ENCODE data around the gene MBD3.

MBD3 gene

DNA sequence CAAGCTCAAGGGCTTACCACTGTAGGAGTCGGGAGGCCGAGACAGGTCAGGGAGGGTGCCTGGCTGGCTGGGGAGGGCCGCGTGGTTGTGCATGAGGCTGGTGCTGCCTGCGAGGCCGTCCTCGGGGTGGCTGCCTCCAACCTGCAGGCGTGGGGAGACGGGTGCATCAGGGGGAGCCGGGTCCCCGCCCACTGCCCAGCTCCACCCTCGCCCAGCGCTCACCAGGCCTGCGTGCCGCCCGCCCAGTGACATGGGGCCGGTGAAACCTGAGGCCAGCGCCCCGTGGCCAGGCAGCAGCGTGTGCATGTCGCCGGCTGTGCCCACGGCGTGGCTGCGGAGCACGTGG, 26.4 kb upstream of the MBD3 start:
- DNase-seq (ENCODE audit: low read depth): no peak

DNA sequence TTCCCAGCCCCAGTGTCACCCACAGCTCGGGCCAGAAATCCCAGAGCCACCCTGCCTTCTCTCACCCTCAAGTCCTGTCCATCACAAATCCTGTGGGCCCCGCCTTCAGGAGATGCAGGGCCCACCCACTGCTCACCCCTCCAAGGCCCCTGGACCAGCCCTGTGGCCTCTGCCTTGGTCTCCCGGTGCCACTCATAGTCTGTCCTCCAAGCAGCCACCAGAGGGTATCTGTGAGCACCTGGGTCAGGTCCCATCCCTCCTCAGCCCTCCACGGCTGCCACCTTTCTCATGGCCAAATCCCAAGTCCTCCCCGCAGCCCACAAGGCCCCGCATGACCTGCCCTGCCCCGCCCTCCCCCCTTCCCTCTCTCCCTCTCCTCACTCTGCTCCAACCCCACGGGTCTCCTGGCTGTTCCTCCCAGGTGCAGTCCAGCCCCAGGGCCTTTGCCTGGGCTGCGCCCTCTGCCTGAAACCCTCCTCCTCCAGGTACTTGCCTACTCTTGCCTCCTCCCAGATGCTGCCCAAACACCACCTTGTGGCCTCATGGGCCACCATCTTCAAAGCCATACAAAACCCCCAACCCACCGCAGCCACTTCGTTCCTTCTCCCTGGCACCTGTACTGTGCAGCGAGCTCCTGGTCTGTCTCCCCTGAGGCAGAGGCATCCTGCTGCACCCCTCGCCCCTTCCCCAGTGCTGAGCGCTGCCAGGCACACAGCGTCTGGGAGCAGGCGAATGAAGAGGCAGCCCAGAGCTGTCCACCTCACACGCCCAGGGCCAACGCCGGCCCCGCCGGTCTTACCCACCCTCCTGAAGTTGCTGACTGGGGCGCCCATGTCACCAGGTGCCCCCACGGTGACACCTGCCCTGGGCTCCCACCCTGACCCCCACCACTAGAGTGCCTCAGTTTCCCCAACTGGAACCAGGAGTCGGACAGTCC, 25.8 kb upstream of the MBD3 start:
- DNase-seq (ENCODE audit: low read depth): peak; percentile 14

DNA sequence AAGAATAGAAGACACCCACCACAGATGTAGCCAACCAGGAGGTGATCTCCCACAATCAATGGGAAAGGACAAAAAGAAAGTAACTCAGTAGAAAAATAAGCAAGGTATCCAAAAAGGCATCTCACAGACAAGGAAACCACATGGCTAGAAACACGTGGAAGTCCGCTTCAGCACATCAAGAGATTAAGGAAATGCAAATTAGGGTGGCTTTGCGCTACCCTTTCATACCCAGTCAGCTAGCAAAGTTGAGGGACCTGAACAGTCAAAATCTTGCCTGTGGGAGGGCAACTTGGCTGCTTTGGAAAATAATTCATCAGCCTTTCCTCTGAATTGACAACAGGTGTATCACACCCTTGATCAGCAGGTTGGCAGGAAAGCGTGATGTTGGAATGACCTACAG, 24.2 kb upstream of the MBD3 start:
- DNase-seq (ENCODE audit: low read depth): no peak

DNA sequence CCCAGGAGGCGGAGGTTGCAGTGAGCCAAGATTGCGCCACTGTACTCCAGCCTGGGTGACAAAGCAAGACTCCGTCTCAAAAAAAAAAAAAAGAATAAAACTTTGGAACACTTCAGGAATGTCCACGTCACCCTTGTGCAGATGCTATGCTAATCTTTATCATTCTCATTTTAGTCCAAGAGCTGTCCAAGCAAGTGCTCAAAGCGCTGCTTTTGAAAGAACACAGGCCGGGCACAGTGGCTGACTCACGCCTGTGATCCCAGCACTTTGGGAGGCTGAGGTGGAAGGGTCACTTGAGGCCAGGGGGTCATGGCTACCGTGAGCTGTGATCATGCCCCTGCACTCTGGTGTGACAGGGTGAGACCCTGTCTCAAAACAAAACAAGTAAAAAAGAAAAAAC, 23.7 kb upstream of the MBD3 start:
- peak; percentile 46 for DNase-seq (ENCODE audit: low read depth)

DNA sequence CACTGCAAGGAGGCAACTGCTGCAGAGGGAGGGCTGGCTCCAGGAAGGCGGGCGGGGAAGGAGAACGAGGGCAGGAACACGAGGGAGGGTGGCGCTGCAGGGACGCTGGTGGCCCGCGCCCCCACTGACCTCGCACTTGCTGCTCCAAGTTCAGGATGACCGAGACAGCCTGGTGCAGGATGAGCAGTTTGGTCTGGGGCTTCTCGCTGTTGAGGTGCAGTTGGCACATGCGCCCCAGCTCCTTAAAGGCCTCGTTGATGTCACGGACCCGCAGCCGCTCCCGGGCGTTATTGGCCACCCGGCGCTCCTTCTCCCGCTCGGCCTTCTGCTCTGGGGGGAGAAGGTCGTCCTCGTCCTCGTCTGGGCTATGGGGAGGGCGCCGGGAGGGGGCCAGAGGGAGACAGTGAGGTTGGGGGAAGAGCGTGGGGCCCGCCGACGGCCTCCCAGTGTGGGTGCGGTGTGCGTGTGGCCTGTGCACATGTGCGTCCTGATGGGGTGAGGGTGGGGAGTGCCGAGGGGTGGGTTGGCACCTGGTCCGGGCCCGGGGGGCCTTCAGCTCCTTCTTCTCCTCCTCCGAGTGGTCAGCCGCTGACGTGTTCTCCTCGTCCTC, 22.6 kb upstream of the MBD3 start:
- no peak for DNase-seq (ENCODE audit: low read depth)

DNA sequence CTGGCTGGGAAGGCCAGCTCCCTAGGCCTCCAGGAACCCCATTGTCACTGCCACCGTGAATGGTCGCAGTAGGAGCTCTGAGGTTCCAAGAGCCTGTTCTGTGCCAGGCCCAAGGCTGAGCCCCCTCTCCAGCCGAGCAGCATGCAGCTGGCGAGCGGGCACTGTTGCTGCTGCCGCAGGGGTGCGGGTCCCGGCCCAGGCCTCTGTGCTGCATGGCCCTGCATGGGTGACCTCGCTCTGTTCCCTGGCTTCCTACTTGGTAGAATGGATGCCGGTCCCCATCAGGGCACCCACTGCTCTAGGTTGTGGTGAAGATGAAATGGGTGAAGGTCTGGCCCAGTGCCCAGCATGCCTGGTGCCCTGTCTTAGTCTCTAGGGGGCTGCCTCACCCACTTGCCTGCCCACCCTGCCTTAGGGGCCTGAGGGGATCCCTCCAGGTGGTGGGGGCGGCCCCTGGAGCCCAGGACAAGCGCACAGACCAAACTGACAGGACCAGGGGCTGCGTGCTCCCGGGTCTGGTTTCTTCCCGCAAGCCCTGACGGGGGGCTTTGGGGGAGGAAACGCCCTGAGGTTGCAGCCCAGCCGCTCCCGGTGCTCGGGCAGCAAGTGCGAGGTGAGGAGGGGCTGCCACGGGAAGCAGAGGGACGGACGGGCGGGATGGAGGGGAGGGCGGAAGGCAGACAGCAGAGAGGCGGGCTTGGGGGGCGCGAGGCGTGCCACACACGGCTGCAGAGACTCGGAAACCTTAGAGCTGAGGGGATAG, 21.3 kb upstream of the MBD3 start:
- no peak for DNase-seq (ENCODE audit: low read depth)

DNA sequence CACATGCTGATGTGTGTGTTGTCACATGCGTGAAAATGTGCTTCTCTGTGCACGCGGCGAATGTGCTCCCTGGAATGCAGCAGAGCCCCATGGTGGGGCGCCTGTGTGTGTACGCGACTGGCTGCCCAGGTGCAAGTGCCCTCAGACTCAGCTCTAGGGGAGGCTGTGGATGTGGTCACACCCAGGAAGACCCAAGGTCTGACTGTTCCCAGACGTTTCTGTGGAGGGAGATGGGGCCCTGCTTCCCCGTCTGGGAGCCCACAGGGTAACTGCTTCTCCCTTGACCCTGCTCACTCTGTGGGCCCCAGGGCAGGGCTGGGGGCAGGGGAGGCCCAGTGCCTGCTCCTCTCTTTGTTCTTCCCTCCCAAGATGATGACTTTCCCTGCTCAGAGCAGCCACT, 20.5 kb upstream of the MBD3 start:
- DNase-seq (ENCODE audit: low read depth): no peak

DNA sequence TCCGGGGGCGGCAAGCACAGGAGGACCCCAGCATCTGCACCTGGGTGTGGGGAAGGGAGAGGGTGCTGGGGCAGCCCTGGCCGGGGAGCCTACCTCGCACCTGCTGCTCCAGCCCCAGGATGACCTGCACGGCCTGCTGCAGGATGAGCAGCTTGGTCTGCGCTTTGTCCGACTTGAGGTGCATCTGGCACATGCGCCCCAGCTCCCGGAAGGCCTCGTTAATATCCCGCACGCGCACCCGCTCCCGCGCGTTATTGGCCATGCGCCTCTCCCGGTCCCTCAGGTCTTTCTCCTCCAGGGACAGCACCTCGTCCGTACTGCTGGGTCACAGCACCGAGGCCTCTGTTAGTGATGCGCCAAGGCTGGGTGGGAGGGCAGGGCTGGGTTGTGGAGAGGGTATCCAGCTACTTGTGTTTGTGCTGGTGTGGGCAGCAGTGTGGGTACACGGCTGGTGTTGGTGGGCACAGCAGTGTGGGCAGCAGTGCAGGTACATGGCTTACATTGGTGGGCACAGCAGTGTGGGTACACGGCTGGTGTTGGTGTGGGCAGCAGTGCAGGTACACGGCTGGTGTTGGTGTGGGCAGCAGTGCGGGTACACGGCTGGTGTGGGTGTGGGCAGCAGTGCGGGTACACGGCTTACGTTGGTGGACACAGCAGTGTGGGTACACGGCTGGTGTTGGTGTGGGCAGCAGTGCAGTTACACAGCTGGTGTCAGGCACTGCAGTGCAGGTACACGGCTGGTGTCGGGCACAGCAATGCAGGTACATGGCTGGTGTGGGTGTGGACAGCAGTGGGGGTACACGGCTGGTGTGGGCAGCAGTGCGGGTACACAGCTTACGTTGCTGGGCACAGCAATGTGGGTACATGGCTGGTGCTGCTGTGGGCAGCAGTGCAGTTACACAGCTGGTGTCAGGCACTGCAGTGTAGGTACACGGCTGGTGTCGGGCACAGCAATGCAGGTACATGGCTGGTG, 19.7 kb upstream of the MBD3 start:
- DNase-seq (ENCODE audit: low read depth): no peak

DNA sequence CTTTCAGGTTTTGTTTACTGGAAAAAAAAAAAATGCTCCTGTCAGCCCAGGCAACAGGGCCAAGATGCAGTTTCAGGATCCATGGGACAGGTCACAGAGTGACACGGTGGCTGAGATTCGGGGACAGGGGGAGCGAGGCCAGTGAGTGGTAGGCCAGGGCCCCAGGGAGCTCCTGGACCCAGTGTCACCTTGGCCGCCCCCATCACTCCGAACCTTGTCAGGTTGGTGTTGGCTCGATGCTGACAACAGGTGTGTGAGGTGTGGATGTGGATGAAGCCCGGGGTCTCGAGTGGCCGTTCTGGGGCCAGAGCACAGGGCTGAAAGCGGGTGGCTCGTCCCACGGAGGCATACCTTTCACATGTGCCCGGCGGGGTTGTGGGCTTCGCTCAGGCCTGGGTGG, 18.7 kb upstream of the MBD3 start:
- no peak for DNase-seq (ENCODE audit: low read depth)

DNA sequence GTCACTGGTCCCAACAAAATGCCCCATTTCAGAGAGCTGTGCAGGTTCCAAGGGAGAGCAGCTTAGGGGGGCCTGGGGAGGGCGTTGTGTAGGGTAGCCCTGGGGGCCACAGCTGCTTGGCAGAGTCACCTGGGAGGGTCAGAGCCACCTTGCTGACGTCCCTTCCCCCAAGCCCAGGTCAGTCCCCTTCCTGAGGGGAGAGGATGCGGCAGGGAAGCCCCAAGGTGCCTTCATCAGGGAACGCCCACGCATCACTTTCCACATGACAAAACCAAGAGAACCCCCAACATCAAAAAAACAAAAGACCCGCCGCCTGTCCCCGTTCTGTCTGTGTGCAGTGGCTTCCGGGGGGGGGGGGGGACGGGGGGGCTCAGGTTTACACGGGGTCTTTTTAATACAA, 17.9 kb upstream of the MBD3 start:
- no peak for DNase-seq (ENCODE audit: low read depth)

DNA sequence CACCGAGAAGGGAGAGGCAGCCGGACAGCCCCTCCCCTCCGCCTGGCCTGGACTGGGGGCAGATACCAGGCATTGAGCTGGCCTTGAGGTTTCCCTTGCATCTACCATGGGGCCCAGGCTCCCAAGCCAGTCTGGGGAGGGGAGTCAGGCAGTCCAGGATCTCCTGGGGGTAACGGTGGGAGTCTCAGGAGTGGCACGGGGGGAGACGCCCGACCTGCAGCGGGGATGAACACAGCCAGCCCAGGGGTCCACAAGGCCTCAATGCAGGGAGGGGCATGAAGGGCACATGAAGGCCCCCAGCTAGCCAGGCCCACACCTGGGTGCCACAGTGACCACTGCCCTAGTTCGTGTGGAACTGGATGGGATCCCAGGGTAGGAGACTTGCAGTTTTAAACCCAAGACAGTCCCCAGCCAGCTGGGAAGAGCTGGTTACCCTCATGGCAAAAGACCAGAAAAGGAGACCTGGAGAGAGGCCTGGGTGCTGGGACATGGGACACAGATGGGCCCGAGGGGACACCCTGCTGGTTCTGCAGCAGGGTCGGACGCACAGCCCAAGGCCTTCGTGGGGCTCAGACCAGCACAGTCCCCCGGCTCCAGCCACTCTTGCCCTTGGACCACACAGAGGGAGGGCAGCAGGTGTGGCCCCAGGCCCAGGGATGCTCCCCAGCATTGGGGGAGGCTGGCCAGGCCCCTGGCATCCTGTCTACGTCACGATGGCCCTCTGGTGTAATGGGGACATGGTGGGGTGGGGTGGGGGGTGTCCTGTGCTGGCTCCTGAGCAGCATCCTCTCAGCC, 17.2 kb upstream of the MBD3 start:
- DNase-seq (ENCODE audit: low read depth): no peak

DNA sequence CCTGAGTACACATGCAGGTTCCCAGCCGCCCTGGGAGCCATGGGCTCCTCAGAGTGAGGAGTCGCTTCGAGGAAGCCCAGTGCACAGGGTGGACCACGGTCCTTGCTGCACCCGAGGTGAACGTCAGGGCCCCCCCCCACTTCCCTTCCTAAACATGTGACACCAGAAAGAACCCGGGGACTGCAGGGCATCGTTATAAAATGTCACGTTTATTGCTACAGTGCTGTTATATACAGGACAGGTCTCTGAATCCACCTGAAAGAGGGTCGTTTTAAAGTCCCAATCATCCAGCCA, 16.4 kb upstream of the MBD3 start:
- DNase-seq (ENCODE audit: low read depth): no peak

DNA sequence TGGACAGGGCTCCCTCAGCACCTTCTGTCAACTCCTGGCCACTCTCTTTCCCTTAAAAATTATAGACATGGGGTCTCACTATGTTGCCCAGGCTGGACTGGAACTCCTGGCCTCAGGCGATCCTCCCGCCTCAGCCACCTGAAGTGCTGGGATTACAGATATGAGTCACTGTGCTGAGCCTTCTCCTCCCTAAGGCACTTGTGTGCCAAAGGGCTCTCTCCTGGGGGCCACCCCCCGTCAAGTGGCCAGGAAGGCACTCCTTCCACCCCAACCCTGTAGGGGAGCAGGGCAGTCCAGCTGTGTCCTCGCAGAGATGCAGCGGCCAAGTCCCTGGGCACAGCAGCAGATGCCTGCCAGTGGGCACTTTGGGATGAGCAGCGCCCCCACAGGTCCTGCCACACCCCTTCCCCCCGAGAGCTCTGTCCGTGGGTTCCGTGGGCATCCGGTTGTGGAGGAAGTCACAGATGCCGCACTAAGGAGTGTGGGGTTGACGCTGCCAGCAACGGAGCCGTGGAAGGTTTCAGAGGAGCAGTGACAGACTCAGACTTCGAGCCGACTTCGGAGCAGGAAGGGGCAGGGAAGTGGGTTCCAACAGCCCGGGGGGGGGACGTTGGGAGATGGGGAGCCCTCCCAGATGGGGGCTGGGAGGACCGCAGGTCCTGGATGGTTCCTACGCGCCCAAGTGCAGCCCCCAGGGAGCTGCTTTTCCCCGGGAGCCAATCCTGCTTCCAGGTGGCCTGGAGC, 15.9 kb upstream of the MBD3 start:
- DNase-seq (ENCODE audit: low read depth): no peak

DNA sequence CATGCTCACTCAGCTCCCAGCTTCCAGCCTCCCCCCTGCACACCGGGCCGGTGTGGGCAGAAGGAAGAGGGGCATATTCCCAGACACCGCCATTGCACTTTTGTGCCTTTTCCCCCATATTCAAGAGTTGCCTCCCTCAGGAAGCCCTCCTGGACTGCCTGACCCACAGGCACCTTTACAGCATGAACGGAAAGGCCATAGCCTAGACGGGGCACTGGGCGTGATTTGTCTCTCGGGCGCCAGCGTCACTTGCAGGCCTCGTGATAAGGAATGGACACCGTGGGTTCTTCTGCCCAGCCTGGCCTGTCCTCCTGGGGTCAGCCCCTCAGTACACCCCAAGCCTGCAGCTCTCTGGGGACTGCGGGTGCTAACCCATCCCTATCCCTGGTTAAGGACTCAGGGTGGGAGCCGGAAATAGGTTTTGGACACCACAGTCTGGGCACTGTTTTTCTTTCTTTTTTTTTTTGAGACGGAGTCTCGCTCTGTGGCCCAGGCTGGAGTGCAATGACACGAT, 13.5 kb upstream of the MBD3 start:
- DNase-seq (ENCODE audit: low read depth): no peak

DNA sequence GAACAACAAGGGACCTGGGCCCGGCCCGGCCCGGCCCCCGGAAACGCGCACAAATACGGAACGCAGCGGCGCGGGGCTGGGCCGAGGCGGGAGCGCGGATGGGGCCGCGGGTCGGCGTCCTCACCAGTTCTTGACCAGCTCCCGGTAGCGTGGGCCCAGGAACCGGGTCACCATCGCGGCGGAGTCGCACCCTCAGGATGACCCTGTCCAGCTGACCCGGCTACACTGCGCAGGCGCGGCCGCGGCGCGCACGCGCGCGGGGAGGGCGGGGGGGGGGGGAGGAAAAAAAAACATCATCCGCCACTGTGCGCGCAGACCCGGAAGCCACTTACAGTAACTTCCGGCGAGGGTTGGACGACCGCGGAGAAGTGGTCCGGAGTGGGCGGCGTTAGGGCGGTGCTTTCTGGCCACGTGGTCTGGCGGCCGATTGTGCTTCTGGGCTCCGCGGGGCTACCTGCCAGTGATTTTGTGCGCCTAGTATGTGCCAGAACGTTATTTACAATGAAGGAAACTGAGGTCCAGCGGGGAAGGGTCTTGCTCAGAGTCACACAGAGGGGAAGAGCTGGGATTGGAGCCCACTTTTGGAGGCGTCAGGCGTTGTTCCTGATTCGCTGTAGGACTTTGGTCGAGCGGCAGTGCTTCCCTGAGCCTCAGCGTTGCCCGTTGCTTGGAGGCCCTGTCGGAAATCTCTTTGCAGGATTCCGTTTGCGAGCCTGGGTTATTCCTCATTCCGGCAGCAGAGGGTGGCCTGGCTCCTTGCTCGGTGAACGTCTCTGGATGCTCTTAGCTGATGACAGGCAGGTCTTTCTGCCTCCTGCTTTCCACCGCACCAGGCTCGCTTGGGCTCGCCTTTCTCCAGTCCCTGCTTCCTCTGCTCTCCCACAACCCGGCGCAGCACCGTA, 12.8 kb upstream of the MBD3 start, which contains the start of gene UQCR11:
Gene UQCR11, minus strand, starts transcription at position 227 of the 902 bp plus-strand sequence. Its CDS starts 53 bp downstream, at position 174.
- peak; percentile 96 for DNase-seq (ENCODE audit: low read depth)

DNA sequence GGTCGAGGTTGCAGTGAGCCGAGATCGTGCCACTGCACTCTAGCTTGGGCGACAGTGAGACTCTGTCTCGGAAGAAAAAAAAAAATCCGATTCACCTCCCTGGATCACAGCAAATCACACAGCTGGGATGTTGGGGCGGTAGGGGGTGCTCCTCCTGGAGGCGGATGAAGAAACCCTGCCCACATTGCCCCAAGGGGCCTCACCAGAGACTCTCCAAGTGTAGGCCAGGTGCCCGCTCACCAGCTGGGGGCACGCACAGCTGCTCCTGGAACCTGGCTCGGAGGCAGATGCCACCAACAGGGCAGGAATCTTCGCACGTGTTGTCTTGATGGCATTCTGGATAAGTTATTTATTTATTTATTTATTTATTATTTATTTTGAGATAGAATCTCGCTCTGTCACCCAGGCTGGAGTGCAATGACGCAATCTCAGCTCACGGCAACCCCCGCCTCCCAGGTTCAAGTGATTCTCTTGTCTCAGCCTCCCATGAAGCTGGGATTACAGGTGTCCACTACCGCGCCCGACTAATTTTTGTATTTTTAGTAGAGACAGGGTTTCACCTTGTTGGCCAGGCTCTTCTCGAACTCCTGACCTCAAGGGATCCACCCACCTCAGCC, 9.5 kb upstream of the MBD3 start:
- no peak for DNase-seq (ENCODE audit: low read depth)

DNA sequence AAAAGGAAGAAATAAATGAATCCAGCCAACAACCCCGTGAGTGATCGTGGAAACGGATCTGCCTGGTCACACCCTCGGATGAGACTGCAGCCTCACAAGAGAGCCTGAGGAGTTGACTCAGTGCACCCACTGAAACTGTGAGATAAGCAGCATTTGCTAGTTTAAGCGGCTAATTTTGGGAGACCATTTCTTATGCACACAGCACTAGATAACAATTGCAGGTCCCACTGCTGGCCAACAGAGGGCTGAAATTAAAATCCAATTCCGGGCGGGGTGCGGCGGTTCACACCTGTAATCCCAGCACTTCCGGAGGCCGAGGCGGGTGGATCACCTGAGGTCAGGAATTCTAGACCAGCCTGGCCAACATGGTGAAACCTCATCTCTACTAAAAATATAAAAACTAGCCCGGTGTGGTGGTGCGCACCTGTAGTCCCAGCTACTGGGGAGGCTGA, 9.0 kb upstream of the MBD3 start:
- DNase-seq (ENCODE audit: low read depth): no peak

DNA sequence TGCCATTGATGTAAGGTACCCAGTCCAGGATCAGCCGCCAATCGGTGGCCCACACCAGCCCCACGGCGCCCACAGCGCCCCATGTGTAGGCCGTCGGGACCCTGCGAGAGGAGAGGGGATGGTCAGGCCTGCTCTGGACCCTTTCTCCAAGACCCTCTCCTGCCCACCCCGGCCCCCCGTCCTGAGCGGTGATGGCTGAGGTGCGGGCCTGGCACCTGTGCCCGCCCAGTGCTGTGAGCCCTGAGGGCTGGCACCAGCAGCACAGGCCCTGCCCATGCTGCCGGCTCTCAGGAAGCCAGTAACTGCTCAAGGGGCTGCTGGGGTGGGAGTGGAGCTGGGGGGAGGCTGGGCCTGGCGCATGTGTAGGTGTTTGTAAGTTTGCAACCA, 6.8 kb upstream of the MBD3 start:
- no peak for DNase-seq (ENCODE audit: low read depth)

Data from iris pigment epithelial cell (primary cell).